H1 (cell line): ENCODE results near the gene TTC29. TPM values are rescaled to one million over a fixed set of nuclear protein-coding genes. Genes with fewer than 3 reads are reported as not detected.
"Not testable (repeated sequence)": the region's sequence is repeated elsewhere in the genome, so short reads cannot be mapped to it uniquely, and the experiment has no call there.

Experiments
- CTCF ChIA-PET: fragments of 300-600 bp; sonication (Branson Sonifier 250); formaldehyde crosslinking; loops from one replicate; lab custom pipeline; 2021; ENCODE audit not compliant: partially characterized antibody; lab: Charles Lee
- POLR2A ChIA-PET: fragments of 300-600 bp; sonication (Branson Sonifier 250); formaldehyde crosslinking; loops from one replicate; lab custom pipeline; 2021; ENCODE audit warnings: inconsistent platforms; ENCODE audit not compliant: partially characterized antibody; lab: Charles Lee
- DNase-seq, 2 experiments: peaks; one replicate each; pipeline versions ENCODE4 v3.0.0 to v3.0.0-alpha.2; 2010 to 2022; ENCODE audit warnings: low spot score in 2 of 2, low read depth in 1 of 2, mixed read lengths in 1 of 2
- FAIRE-seq: peaks from 2 replicates; lab custom pipeline; 2011; peaks lifted over from hg19 to GRCh38; lab: Jason Lieb, UNC
- H2AFZ ChIP-seq: 2 replicates; pipeline ENCODE4 v1.8.1; 2012; ENCODE audit warnings: low read length, inconsistent platforms
- H2AK5ac ChIP-seq: 2 replicates; pipeline ENCODE4 v1.6.1; 2013; ENCODE audit warnings: low read depth, low read length
- H2BK120ac ChIP-seq: replicated peaks from 2 replicates; pipeline ENCODE3; 2013; ENCODE audit warnings: low read depth, low read length, inconsistent platforms
- H2BK12ac ChIP-seq: 2 replicates; pipeline ENCODE4 v1.6.1; 2013; ENCODE audit warnings: low read depth, low read length
- H2BK15ac ChIP-seq: 2 replicates; pipeline ENCODE4 v1.6.1; 2013; ENCODE audit warnings: low read length
- H2BK20ac ChIP-seq: 2 replicates; pipeline ENCODE4 v1.6.1; 2013; ENCODE audit warnings: low read length
- H2BK5ac ChIP-seq: 2 replicates; pipeline ENCODE4 v1.6.1; 2013; ENCODE audit warnings: low read depth, low read length
- H3K14ac ChIP-seq: 2 replicates; pipeline ENCODE4 v1.6.1; 2013; ENCODE audit warnings: inconsistent platforms; ENCODE audit not compliant: insufficient read length
- H3K18ac ChIP-seq: 2 replicates; pipeline ENCODE4 v1.6.1; 2013; ENCODE audit warnings: low read length; ENCODE audit errors: extremely low read depth
- H3K23ac ChIP-seq: 2 replicates; pipeline ENCODE4 v1.6.1; 2013; ENCODE audit warnings: inconsistent platforms; ENCODE audit not compliant: insufficient read length
- H3K23me2 ChIP-seq: 2 replicates; pipeline ENCODE4 v1.6.1; 2013; ENCODE audit warnings: low read depth, low read length
- H3K27ac ChIP-seq: 2 replicates; pipeline ENCODE4 v1.6.1; 2011; ENCODE audit warnings: low read depth, low read length, inconsistent platforms
- H3K27me3 ChIP-seq, 4 experiments: replicated peaks in 1 of 4; 1 replicate in 1 of 4; 2 replicates in 3 of 4; pipeline versions ENCODE4 v1.6.1 to v1.8.1; 2011 to 2013; ENCODE audit warnings: low read length in 3 of 4, mild to moderate bottlenecking in 3 of 4, inconsistent platforms in 2 of 4, mixed read lengths in 2 of 4, moderate library complexity in 1 of 4; ENCODE audit not compliant: control insufficient read depth in 3 of 4, insufficient read depth in 3 of 4; ENCODE audit errors: extremely low read depth in 1 of 4
- H3K36me3 ChIP-seq, 4 experiments: 2 replicates each; pipeline versions ENCODE4 v1.6.1 to v1.8.1; 2011 to 2013; ENCODE audit warnings: mild to moderate bottlenecking in 4 of 4, low read length in 3 of 4, moderate library complexity in 2 of 4, control low read depth in 1 of 4, inconsistent platforms in 1 of 4; ENCODE audit not compliant: insufficient read depth in 4 of 4, control insufficient read depth in 2 of 4
- H3K4ac ChIP-seq: replicated peaks from 2 replicates; pipeline ENCODE3; 2013; ENCODE audit warnings: low read length, low read depth, mixed read lengths, inconsistent platforms; ENCODE audit not compliant: insufficient read length
- H3K4me1 ChIP-seq, 4 experiments: replicated peaks in 1 of 4; 1 replicate in 1 of 4; 2 replicates in 3 of 4; pipeline versions ENCODE4 v1.6.1 to v1.8.1; 2011 to 2013; ENCODE audit warnings: low read length in 3 of 4, inconsistent platforms in 2 of 4, mixed read lengths in 1 of 4; ENCODE audit not compliant: insufficient read depth in 4 of 4, control insufficient read depth in 3 of 4
- H3K4me2 ChIP-seq, 2 experiments: 2 replicates each; pipeline versions ENCODE4 v1.6.1 to v1.8.1; 2011 to 2013; ENCODE audit warnings: low read depth in 2 of 2, low read length in 2 of 2, control low read depth in 1 of 2, inconsistent platforms in 1 of 2, mild to moderate bottlenecking in 1 of 2; ENCODE audit not compliant: insufficient read depth in 1 of 2
- H3K4me3 ChIP-seq, 4 experiments: fragments of 200-600, 300-600 bp in 1 of 4; sonication (generic), shearing (Covaris generic), sonication (Bioruptor Twin) in 1 of 4; 2 replicates each; pipeline versions ENCODE4 v1.5.1 to v1.8.1; 2011 to 2016; ENCODE audit warnings: low read length in 4 of 4, low read depth in 3 of 4, control low read depth in 2 of 4, inconsistent platforms in 2 of 4, mild to moderate bottlenecking in 2 of 4, mixed read lengths in 1 of 4, moderate library complexity in 1 of 4; ENCODE audit not compliant: insufficient read depth in 2 of 4; ENCODE audit errors: extremely low read depth in 1 of 4
- H3K56ac ChIP-seq: replicated peaks from 2 replicates; pipeline ENCODE3; 2013; ENCODE audit warnings: low read depth, mild to moderate bottlenecking, mixed read lengths, low read length, inconsistent platforms; ENCODE audit not compliant: insufficient read length
- H3K79me1 ChIP-seq: 2 replicates; pipeline ENCODE4 v1.6.1; 2013; ENCODE audit warnings: low read depth, low read length, control low read depth
- H3K79me2 ChIP-seq, 2 experiments: 2 replicates each; pipeline versions ENCODE4 v1.6.1 to v1.8.1; 2012 to 2013; ENCODE audit warnings: low read length in 2 of 2, mild to moderate bottlenecking in 2 of 2, inconsistent platforms in 1 of 2; ENCODE audit not compliant: insufficient read depth in 2 of 2, control insufficient read depth in 1 of 2
- H3K9ac ChIP-seq, 4 experiments: replicated peaks in 1 of 4; 1 replicate in 1 of 4; 2 replicates in 3 of 4; pipeline versions ENCODE4 v1.6.1 to v1.8.1; 2011 to 2013; ENCODE audit warnings: low read depth in 3 of 4, low read length in 3 of 4, control low read depth in 2 of 4, mild to moderate bottlenecking in 2 of 4, moderate library complexity in 2 of 4, inconsistent platforms in 1 of 4; ENCODE audit errors: extremely low read depth in 1 of 4
- H3K9me3 ChIP-seq, 2 experiments: 2 replicates each; pipeline versions ENCODE4 v1.6.1 to v1.8.1; 2012 to 2013; ENCODE audit warnings: mild to moderate bottlenecking in 2 of 2, moderate library complexity in 2 of 2, control low read depth in 1 of 2, inconsistent platforms in 1 of 2, low read depth in 1 of 2, low read length in 1 of 2, mixed read lengths in 1 of 2; ENCODE audit not compliant: insufficient read depth in 2 of 2
- H4K20me1 ChIP-seq, 2 experiments: replicated peaks in 1 of 2; 2 replicates each; pipeline versions ENCODE3 to v1.8.1; 2011 to 2013; ENCODE audit warnings: inconsistent platforms in 2 of 2, low read length in 2 of 2, mild to moderate bottlenecking in 1 of 2; ENCODE audit not compliant: insufficient read depth in 2 of 2, control insufficient read depth in 1 of 2
- H4K5ac ChIP-seq: 2 replicates; pipeline ENCODE4 v1.6.1; 2013; ENCODE audit warnings: low read length, low read depth, mixed read lengths, inconsistent platforms; ENCODE audit not compliant: insufficient read length
- H4K8ac ChIP-seq: 2 replicates; pipeline ENCODE4 v1.8.0; 2013; ENCODE audit warnings: mild to moderate bottlenecking, moderate library complexity, low read length, inconsistent platforms; ENCODE audit not compliant: insufficient read depth; ENCODE audit errors: extremely low read depth
- H4K91ac ChIP-seq: replicated peaks from 2 replicates; pipeline ENCODE3; 2013; ENCODE audit warnings: low read length, mixed read lengths, inconsistent platforms; ENCODE audit not compliant: insufficient read length
- WGBS, 2 experiments: shearing (Covaris generic) in 1 of 2; methylation state at CpG; one replicate each; pipeline versions ENCODE4 v1.1.6 to v1.1.7; 2013 to 2015; ENCODE audit warnings: low lambda C conversion rate in 2 of 2, mixed read lengths in 2 of 2, inconsistent platforms in 1 of 2, low coverage in 1 of 2, missing lambda C conversion rate in 1 of 2; ENCODE audit not compliant: insufficient replicate concordance in 2 of 2, insufficient coverage in 1 of 2, insufficient read length in 1 of 2; ENCODE audit errors: extremely low coverage in 1 of 2, missing lambda C conversion rate in 1 of 2; 5-methylcytosine and 5-hydroxymethylcytosine counted together
- polyA plus RNA-seq, 7 experiments: library from polyadenylated mRNA; depleted of rRNA in 3 of 7; stranded (reverse) in 5 of 7; unstranded in 2 of 7; fragments of >200 nt in 5 of 7; fragments of 200-250 nt in 2 of 7; gene quantifications; 1 replicate in 5 of 7; 2 replicates in 1 of 7; 4 replicates in 1 of 7; pipeline versions ENCODE4 v1.2.1 to v1.2.3, GENCODE V29; 2011 to 2013; ENCODE audit warnings: missing spikeins in 2 of 7, mixed read lengths in 2 of 7
- total RNA-seq: library from RNA; stranded (reverse); fragmentation: NEBNext Ultra II Directional; extraction: Animal tissue kit (Norgen Biotek cat#: 25700); gene quantifications from 2 replicates; pipeline ENCODE4 v1.2.1, GENCODE V29; 2021

TTC29 gene
- total and polyA plus RNA-seq, 2 of the 8 experiments (the other 6 are each of a cell fraction or from before 2014, with no cell fraction given): 0.28 TPM; not detected in 1

- H3K4me3 ChIP-seq, H4K91ac ChIP-seq, H3K23me2 ChIP-seq, H2BK120ac ChIP-seq, H4K20me1 ChIP-seq, H2AK5ac ChIP-seq, CTCF ChIA-PET, H2BK15ac ChIP-seq, H3K9me3 ChIP-seq, H3K56ac ChIP-seq, FAIRE-seq, H2BK5ac ChIP-seq, H3K14ac ChIP-seq, H3K4me2 ChIP-seq, H3K4ac ChIP-seq, H3K36me3 ChIP-seq, H3K4me1 ChIP-seq, H3K27ac ChIP-seq, H4K5ac ChIP-seq, H3K79me2 ChIP-seq, H2AFZ ChIP-seq, H3K27me3 ChIP-seq, H2BK12ac ChIP-seq, POLR2A ChIA-PET, H2BK20ac ChIP-seq, H4K8ac ChIP-seq, H3K18ac ChIP-seq, H3K23ac ChIP-seq, DNase-seq, H3K9ac ChIP-seq, H3K79me1 ChIP-seq: not testable (repeated sequence)
- WGBS, 2 experiments: 100% methylated on average over 1 of the region's 1 CpG; no CpG with 5 or more reads in 1 of the 2 experiments
Observed at GRCh38 chr4:146822980-146823379, 122.7 kb downstream of the TTC29 start.
